ENCODE results near the gene LGR6. TPM values are rescaled to one million over a fixed set of nuclear protein-coding genes. Genes with fewer than 3 reads are reported as not detected.

LGR6 gene
- total and polyA plus RNA-seq, 2 of the 4 experiments (the other 2 are of a cell fraction): not detected

- Histone ChIP-seq H2BK5ac (ENCODE audit: low read depth, low read length, poor library complexity, severe bottlenecking) (no peak overlapping the region), H2AK9ac (replicated peaks; ENCODE audit: low read depth, low read length, poor library complexity) (no peak overlapping the region), H3K4me1 (ENCODE audit: control insufficient read depth, insufficient read depth, low read length) (no peaks in the 10 kb centered on the region), H3K36me3 (ENCODE audit: control insufficient read depth, insufficient read depth, low read length) (no peaks in the 10 kb centered on the region), H3K79me1 (ENCODE audit: low read depth in 1 of 2, low read length in 2 of 2) (no peaks in the 10 kb centered on the region), H2BK120ac (ENCODE audit: low read depth, low read length) (no peak overlapping the region), H3K27ac (ENCODE audit: insufficient read depth, low read length) (no peak overlapping the region), H3K27me3 (ENCODE audit: control insufficient read depth, insufficient read depth, low read length) (peaks cover 75% of the 10 kb centered on the region), H3K23ac (ENCODE audit: low read depth, low read length) (no peak overlapping the region), H3K4ac (ENCODE audit: low read depth, low read length) (no peak overlapping the region), H3K9ac (ENCODE audit: low read depth, low read length) (no peak overlapping the region), H3K56ac (ENCODE audit: extremely low read depth, insufficient read depth, low read length) (no peak overlapping the region), H4K20me1 (ENCODE audit: insufficient read depth, low read length) (no peaks in the 10 kb centered on the region), H2AK5ac (ENCODE audit: low read depth, low read length) (no peak overlapping the region), H3K4me3 (ENCODE audit: insufficient read depth, low read depth, low read length) (no peak overlapping the region), H4K91ac (ENCODE audit: insufficient read depth, low read depth, low read length) (no peak overlapping the region), H2BK15ac (ENCODE audit: low read depth, low read length) (no peak overlapping the region), H2BK20ac (ENCODE audit: low read depth, low read length) (no peak overlapping the region), H3K14ac (replicated peaks; ENCODE audit: low read depth, low read length) (no peak overlapping the region), H4K8ac (ENCODE audit: low read depth in 2 of 2, low read length in 2 of 2) (no peak overlapping the region), H4K5ac (ENCODE audit: low read depth, low read length) (no peak overlapping the region), H3K18ac (ENCODE audit: low read depth, low read length) (no peak overlapping the region), H3K9me3 (ENCODE audit: control insufficient read depth, insufficient read depth, low read length) (no peaks in the 10 kb centered on the region), H2AFZ (replicated peaks; ENCODE audit: low read length, poor library complexity) (no peak overlapping the region), H3K4me2 (ENCODE audit: low read depth, low read length) (no peak overlapping the region), H3K9me1 (ENCODE audit: insufficient read depth, low read length) (no peaks in the 10 kb centered on the region)
- TF ChIP-seq USF2 (IDR thresholded peaks at IDR 0.05; ENCODE audit: low read depth, low read length): no peak
- no peak for TF ChIP-seq CHD1 (IDR thresholded peaks at IDR 0.05; ENCODE audit: low read depth, low read length)
- no TSS peak for BruUV-seq (replicated peaks)
- in situ Hi-C loops (cut with MboI; ENCODE audit: low sequenced_read_pairs): no loop called here
- intact Hi-C loops (cut with micrococcal nuclease): no loop called here
- POLR2A ChIA-PET (ENCODE audit: unreplicated experiment): no interaction called here
- ATAC-seq (ENCODE audit: low read depth) (no peak), DNase-seq (no peak)
- WGBS, 2 experiments (ENCODE audit: extremely low coverage in 2 of 2, insufficient read length in 1 of 2): 68% methylated on average over 5 of the region's 20 CpGs; no CpG with 5 or more reads in 1 of the 2 experiments
- dilution Hi-C loops (cut with HindIII; ENCODE audit: low sequenced_read_pairs, unreplicated experiment): no loop called here
- CTCF ChIA-PET: no interaction called here
Observed at GRCh38 chr1:202247837-202248795, 54.5 kb downstream of the LGR6 start.
